ENCODE results near the gene CLBA1. TPM values are rescaled to one million over a fixed set of nuclear protein-coding genes. Genes with fewer than 3 reads are reported as not detected.

Gene CLBA1
- total RNA-seq, 4 donors from 2014 or later, result 1.3 to 11.1 (median 10.1) TPM; not detected in 1

GRCh38 chr14:105007593-105008264, 22.1 kb downstream of the CLBA1 start:
- intact Hi-C loops (cut with DNase I; ENCODE audit: low total_unique reads), result no loop called here
- Histone ChIP-seq H3K4me1 (no peaks in the 10 kb centered on the region), H3K36me3 (no peaks in the 10 kb centered on the region), H3K9me3 (no peaks in the 10 kb centered on the region), H3K27ac (no peak overlapping the region), H3K4me3 (no peak overlapping the region), H3K27me3 (no peaks in the 10 kb centered on the region)
- DNase-seq, result no peak
- TF ChIP-seq POLR2A (IDR thresholded peaks at IDR 0.05) (no peak), CTCF (IDR thresholded peaks at IDR 0.05) (no peak)

GRCh38 chr14:105010106-105010505, 24.5 kb downstream of the CLBA1 start:
- Histone ChIP-seq H3K27ac (no peak overlapping the region), H3K36me3 (no peaks in the 10 kb centered on the region), H3K4me1 (no peaks in the 10 kb centered on the region), H3K9me3 (no peaks in the 10 kb centered on the region), H3K4me3 (no peak overlapping the region), H3K27me3 (no peaks in the 10 kb centered on the region)
- intact Hi-C loops (cut with DNase I; ENCODE audit: low total_unique reads), result no loop called here
- no peak for DNase-seq
- TF ChIP-seq CTCF (IDR thresholded peaks at IDR 0.05), result no peak
- TF ChIP-seq POLR2A (IDR thresholded peaks at IDR 0.05), result no peak

GRCh38 chr14:105010891-105011291, 25.3 kb downstream of the CLBA1 start:
- Histone ChIP-seq H3K27me3 (no peaks in the 10 kb centered on the region), H3K4me1 (no peaks in the 10 kb centered on the region), H3K9me3 (no peaks in the 10 kb centered on the region), H3K4me3 (no peak overlapping the region), H3K36me3 (no peaks in the 10 kb centered on the region), H3K27ac (no peak overlapping the region)
- intact Hi-C loops (cut with DNase I; ENCODE audit: low total_unique reads), result no loop called here
- TF ChIP-seq POLR2A (IDR thresholded peaks at IDR 0.05) (no peak), CTCF (IDR thresholded peaks at IDR 0.05) (no peak)
- peak; percentile 53 to 67 for DNase-seq

GRCh38 chr14:105011312-105011990, 25.9 kb downstream of the CLBA1 start:
- Histone ChIP-seq H3K9me3 (no peaks in the 10 kb centered on the region), H3K36me3 (no peaks in the 10 kb centered on the region), H3K27ac (no peak overlapping the region), H3K4me1 (no peaks in the 10 kb centered on the region), H3K4me3 (no peak overlapping the region), H3K27me3 (no peaks in the 10 kb centered on the region)
- no peak for DNase-seq
- TF ChIP-seq CTCF (IDR thresholded peaks at IDR 0.05) (no peak), POLR2A (IDR thresholded peaks at IDR 0.05) (no peak)
- intact Hi-C loops (cut with DNase I; ENCODE audit: low total_unique reads), result no loop called here

- H3K27me3 ChIP-seq, result no peaks in the 10 kb centered on the region
- TF ChIP-seq POLR2A (IDR thresholded peaks at IDR 0.05), result no peak
- TF ChIP-seq CTCF (IDR thresholded peaks at IDR 0.05), result no peak
- intact Hi-C loops (cut with DNase I; ENCODE audit: low total_unique reads), result no loop called here
- no peak for DNase-seq
- no peaks in the 10 kb centered on the region for H3K9me3 ChIP-seq
- no peak overlapping the region for H3K27ac ChIP-seq
- no peak overlapping the region for H3K4me3 ChIP-seq
- H3K36me3 ChIP-seq, result no peaks in the 10 kb centered on the region
- H3K4me1 ChIP-seq, result no peaks in the 10 kb centered on the region
Observed at GRCh38 chr14:105012171-105012985, 26.8 kb downstream of the CLBA1 start.

Data from uterus (tissue), 4 donors.